Thyroid gland (tissue), 4 donors: ENCODE results near the gene AMBP. TPM values are rescaled to one million over a fixed set of nuclear protein-coding genes. Genes with fewer than 3 reads are reported as not detected.

Source experiments
- DNase-seq, 2 donors: peaks; one replicate each; pipeline ENCODE4 v3.0.0-alpha.2; 2019
- H3K27ac ChIP-seq, 3 donors: fragments of 200-600 bp; sonication (generic); 1 replicate in 2 of 3; 2 replicates in 1 of 3; pipeline ENCODE4 v1.5.1; 2016 to 2019; ENCODE audit warnings: mild to moderate bottlenecking in 1 of 3, moderate library complexity in 1 of 3
- H3K27me3 ChIP-seq: fragments of 200-600 bp; sonication (generic); one replicate; pipeline ENCODE4 v1.5.1; 2019
- H3K36me3 ChIP-seq, 2 donors: fragments of 200-600 bp; sonication (generic); one replicate each; pipeline ENCODE4 v1.5.1; 2016 to 2019
- H3K4me1 ChIP-seq, 2 donors: fragments of 200-600 bp; sonication (generic); one replicate each; pipeline ENCODE4 v1.5.1; 2017 to 2019
- H3K4me3 ChIP-seq, 3 donors: fragments of 200-600 bp; sonication (generic); replicated peaks in 1 of 3; 1 replicate in 2 of 3; 2 replicates in 1 of 3; pipeline ENCODE4 v1.5.1; 2016; ENCODE audit warnings: mild to moderate bottlenecking in 1 of 3
- H3K9me3 ChIP-seq: fragments of 200-600 bp; sonication (generic); one replicate; pipeline ENCODE4 v1.5.1; 2017
- CTCF ChIP-seq, 6 experiments: fragments of 200-600 bp in 3 of 6; fragments of 450-650 bp in 3 of 6; sonication (generic) in 3 of 6; IDR thresholded peaks; one replicate each; pipeline ENCODE4 v1.5.1; 2016 to 2019; ENCODE audit warnings: antibody characterized with exemption in 6 of 6, mild to moderate bottlenecking in 2 of 6, inconsistent platforms in 1 of 6, moderate library complexity in 1 of 6
- POLR2A ChIP-seq, 2 donors: fragments of 450-650 bp; IDR thresholded peaks; one replicate each; pipeline ENCODE4 v1.6.1; 2017; ENCODE audit warnings: antibody characterized with exemption in 2 of 2, mild to moderate bottlenecking in 2 of 2, moderate library complexity in 1 of 2
- WGBS, 2 donors: methylation state at CpG; one replicate each; pipeline ENCODE4 v1.1.5; 2017; 5-methylcytosine and 5-hydroxymethylcytosine counted together
- intact Hi-C: fragments of 100-400 bp; cut with DNase I; formaldehyde crosslinking; loops from one replicate; pipeline ENCODE4 v1.15.1; 2023
- total RNA-seq, 4 donors: library from RNA; depleted of rRNA; stranded (reverse); fragments of >200 nt; gene quantifications; one replicate each; pipeline ENCODE4 v1.2.3, GENCODE V29; 2016

Gene AMBP
- total RNA-seq, 4 donors from 2014 or later = 0.83 to 4.2 (median 2.1) TPM; not detected in 1

- H3K4me1 ChIP-seq = peaks cover 0 to 18% of the 10 kb centered on the region in 2 donors
- no peaks in the 10 kb centered on the region for H3K9me3 ChIP-seq
- TF ChIP-seq POLR2A (IDR thresholded peaks at IDR 0.05) (no peak), CTCF (IDR thresholded peaks at IDR 0.05) (no peak)
- H3K27me3 ChIP-seq = no peaks in the 10 kb centered on the region
- intact Hi-C loops = no loop called here
- DNase-seq = no peak
- H3K27ac ChIP-seq = no peak overlapping the region
- 84 to 87% methylated on average over 5 to 9 of the region's 9 CpGs for WGBS, 2 donors
- H3K4me3 ChIP-seq = no peak overlapping the region
- H3K36me3 ChIP-seq = no peaks in the 10 kb centered on the region
Measured at GRCh38 chr9:114123031-114123977, 45.2 kb upstream of the AMBP start.

DNA sequence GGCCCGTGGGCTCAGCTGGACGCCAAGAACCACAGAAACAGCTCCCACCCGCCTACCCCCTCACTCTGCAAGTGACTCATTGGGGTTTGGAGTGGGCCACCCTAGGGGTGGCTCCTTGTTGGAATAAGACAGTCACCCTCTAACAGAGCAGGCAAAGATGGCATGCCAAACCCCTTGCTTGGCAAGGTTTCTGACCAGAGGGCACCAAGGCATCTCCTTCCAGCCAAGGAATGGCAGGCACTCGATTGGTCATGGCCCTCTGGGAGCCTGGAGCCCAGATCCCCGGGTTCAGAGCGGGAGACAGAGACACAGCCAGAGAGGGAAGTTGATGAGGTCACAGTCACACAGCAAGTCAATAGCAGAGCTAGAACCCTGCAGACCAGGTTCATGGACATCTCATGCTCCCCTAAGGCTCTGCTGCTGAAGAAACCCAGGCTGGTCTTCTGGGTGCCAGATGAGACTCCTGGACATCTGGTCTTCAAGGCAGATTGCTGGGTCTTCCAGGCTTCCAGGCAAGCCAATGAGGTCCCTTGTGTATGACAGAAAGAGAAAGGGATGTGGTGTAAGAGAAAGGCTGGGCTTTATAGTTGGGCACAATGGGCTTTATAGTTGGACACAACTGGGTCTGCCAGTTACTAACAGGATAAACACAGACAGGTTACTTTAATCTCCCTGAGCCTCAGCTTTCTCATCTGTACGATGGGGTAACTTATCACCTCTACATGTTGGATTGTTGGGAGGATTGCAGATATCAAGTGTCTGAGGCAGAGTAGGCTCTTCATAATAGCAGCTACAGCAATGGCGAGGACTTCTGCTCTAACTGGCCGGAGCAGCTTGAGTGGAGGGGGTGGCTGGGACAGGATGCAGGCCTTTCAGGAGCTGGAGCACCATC is 44.3 kb upstream of the AMBP start:
- Histone ChIP-seq H3K27me3 (no peaks in the 10 kb centered on the region), H3K4me1 (peaks cover 8 to 25% of the 10 kb centered on the region in 2 donors), H3K9me3 (no peaks in the 10 kb centered on the region), H3K36me3 (no peaks in the 10 kb centered on the region), H3K4me3 (no peak overlapping the region), H3K27ac (no peak overlapping the region)
- intact Hi-C loops = no loop called here
- TF ChIP-seq CTCF (IDR thresholded peaks at IDR 0.05) = no peak
- no peak for TF ChIP-seq POLR2A (IDR thresholded peaks at IDR 0.05)
- no peak for DNase-seq
- 95 to 97% methylated on average over 3 to 6 of the region's 9 CpGs for WGBS, 2 donors

DNA sequence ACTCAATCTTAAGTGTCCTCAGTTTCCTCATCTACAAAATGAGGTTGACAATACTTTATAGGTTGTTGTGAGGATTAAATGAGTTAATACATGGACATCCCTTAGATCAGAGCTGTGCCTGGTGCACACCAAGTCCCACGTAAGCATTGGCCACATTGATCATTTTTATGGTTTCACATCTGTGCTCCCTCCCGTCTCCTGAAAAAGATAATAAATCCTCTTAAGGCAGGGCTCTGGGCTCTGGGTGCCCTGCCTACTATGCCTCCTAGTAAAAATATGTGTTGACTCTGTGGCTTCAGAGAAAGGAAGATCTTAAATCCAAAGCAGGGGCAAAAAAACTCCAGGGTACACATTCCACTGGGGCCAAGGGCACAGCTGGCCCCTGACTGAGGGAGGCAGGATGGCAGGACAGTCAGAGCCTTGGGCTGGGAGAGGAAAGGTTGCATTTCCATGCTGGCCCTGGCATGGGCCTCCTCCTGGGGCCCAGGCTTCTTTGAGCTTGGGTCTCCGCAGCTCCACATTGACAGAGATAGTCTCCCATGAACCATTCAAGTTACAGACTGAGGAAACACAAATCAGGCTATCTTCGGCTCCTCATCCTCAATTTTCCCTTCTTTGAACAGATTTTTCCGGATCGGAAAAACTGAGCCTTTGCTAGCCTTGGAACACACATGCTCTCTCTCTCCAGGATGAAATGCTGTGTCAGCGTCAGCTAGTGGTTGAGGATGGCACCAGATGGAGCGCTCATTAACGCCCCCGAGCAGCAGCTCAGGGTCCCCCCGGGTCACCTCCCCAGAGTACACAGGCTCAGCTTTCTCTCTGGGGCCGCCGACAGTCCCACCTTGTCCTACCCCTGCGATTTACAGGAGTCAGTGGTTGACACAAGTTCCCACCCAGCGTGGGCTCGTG is 43.4 kb upstream of the AMBP start:
- Histone ChIP-seq H3K9me3 (no peaks in the 10 kb centered on the region), H3K4me1 (peaks cover 12 to 32% of the 10 kb centered on the region in 2 donors), H3K27me3 (no peaks in the 10 kb centered on the region), H3K27ac (no peak overlapping the region), H3K36me3 (no peaks in the 10 kb centered on the region), H3K4me3 (no peak overlapping the region)
- intact Hi-C loops = no loop called here
- DNase-seq = no peak
- 79% methylated on average over 15 of the region's 16 CpGs for WGBS, 2 donors
- no peak for TF ChIP-seq CTCF (IDR thresholded peaks at IDR 0.05)
- TF ChIP-seq POLR2A (IDR thresholded peaks at IDR 0.05) = no peak

DNA sequence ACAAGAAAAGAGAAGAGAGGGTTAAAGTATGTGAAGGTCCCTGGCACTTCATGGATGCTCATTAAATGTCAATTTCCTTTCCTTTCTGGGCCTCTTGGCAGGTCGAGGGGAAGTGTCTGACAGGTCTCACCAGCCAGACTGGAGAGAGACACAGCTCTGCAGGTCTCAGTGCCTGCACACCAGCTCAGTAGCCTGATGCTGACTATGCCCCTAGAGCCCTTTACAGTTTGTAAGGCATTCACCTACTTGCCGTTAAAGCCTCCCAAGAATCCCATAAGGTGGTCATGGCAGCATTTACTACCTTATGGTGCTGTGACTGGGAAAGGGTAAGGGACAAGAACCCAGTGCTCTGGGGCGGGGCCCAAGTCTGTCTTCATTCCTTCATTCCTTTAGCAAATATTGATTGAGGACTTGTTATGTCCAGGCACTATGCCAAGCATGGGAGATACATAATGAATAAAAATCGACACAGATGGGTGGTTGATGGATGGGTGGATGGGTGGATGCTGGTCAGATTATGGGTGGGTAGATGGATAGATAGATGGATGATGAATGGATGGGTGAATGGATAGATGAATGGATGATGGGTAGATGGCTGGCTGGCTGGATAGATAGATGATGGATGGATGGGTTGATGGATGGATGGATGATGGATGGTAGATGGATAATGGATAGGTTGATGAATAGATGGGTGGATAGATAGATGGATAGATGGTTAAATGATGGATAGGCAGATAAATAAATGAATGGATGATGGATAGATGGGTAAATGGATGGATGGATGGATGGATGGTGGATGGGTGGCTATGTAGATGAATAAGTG is 42.3 kb upstream of the AMBP start:
- H3K4me1 ChIP-seq = peaks cover 19 to 41% of the 10 kb centered on the region in 2 donors
- no peaks in the 10 kb centered on the region for H3K9me3 ChIP-seq
- no peaks in the 10 kb centered on the region for H3K36me3 ChIP-seq
- TF ChIP-seq CTCF (IDR thresholded peaks at IDR 0.05) (no peak), POLR2A (IDR thresholded peaks at IDR 0.05) (no peak)
- H3K4me3 ChIP-seq = no peak overlapping the region
- WGBS, 2 donors = 68 to 69% methylated on average over 4 of the region's 4 CpGs
- DNase-seq = no peak
- intact Hi-C loops = no loop called here
- H3K27me3 ChIP-seq = no peaks in the 10 kb centered on the region
- H3K27ac ChIP-seq = no peak overlapping the region
